ENCODE data around the gene FAM81A.
"Not testable (repeated sequence)": the region's sequence is repeated elsewhere in the genome, so short reads cannot be mapped to it uniquely, and the experiment has no call there.

FAM81A gene

DNA sequence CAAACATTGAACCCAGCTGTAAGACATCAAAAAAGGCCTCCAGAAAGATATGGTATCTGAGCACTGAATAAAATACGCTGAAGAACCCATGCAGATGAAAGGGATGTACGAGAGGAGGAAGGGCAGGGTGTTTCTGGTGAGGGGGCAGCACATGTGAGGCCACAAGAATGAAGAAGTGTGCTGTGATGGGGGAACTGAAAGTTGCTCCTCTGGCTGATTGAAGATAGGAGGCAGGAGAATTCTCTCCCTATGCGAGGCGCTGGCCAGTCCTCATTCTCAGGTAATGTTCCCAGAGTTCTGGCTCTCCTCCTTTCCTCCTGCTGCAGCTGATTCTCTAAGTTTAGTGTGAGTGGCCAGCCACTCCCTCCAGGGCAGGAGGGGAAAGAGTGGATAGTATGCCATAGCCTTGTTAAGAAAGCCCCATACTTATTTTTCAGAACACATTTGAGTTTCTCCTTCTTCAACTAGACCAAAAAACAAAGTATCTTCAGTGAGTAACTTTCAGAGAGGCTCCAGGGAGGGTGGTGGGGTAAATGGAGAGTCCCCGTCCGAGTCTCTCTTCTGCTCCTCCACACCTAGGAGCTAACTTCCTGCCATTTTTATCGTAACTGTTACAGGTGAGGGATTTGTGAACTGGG is 38.4 kb upstream of the FAM81A start:
- no peak for TF ChIP-seq ZFX (IDR thresholded peaks at IDR 0.05)
- no peak for TF ChIP-seq CTCF (conservative IDR thresholded peaks at IDR 0.05)
- H3K27ac ChIP-seq = no peak overlapping the region

DNA sequence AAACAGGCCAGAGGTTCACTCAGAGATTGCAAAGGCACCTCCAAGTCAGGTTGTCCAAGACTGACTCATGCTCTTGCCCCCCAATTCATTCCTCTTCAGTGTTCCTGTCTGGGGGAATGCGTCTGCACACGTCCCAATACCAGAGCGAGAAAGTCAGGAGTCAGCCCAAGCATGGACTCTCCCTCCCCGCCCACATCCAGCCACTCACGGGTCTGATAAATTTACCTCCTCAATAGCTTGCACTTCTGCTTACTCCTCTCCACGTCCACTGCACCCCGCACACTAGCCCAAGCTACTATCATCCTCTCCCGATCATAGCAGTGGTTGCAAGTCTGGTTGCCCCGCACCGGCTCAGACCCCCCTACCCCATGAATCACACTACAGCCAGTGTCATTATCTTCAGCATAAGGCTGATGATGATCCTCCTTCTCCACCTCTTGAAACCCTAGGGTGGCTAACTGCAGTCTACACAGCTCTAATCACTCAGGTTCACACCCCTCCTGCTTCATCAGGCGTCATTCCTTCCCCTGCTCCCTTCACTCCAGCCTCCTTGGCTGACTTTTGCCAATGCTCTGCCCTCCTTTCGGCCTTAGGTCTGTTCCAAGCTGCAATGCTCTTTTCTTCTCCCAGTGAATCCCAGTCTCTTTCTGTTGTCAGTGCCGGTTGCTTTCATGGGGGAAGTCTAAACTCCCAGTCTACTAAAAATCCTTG is 37.7 kb upstream of the FAM81A start:
- no peak for TF ChIP-seq ZFX (IDR thresholded peaks at IDR 0.05)
- TF ChIP-seq CTCF (conservative IDR thresholded peaks at IDR 0.05) = no peak
- H3K27ac ChIP-seq = no peak overlapping the region

DNA sequence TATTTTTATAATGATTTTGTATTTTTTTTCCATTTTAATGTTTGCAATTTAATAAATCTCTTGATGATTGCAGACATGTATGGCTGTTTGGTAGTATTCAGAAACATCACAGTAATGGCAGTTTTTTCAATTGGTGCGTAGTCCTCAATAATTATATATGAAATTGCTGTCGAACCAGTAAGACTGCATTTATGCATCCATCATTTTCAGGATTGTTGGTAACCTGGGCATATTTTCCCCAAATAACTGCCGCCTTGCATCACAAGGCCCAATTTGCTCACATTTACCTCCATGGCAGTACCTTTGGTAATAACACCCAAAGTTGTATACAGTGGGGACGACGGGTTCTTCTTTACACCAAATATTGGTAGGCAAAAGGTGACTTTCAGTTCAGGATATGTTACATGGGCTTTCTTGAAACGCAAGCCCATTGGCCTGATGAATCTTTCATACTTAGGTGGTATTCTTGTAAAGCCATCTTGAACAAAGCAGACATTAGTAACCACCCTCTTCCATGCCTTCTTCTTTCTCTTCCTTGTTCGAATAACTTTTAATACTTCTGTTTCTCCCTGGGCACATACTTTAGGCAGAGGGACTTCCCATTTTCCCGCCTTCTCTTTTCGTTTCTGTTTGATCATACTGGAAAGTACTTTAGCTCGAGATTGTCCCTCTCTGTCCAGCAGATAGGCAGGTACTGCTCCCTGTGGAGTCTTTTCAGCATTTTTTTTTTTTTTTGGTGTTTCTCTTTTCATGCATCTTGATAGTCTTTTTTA is 36.7 kb upstream of the FAM81A start:
- not testable (repeated sequence) for H3K27ac ChIP-seq

GRCh38 chr15:59401824-59402569 is 36.0 kb upstream of the FAM81A start:
- TF ChIP-seq CTCF (conservative IDR thresholded peaks at IDR 0.05) = no peak
- H3K27ac ChIP-seq = no peak overlapping the region

DNA sequence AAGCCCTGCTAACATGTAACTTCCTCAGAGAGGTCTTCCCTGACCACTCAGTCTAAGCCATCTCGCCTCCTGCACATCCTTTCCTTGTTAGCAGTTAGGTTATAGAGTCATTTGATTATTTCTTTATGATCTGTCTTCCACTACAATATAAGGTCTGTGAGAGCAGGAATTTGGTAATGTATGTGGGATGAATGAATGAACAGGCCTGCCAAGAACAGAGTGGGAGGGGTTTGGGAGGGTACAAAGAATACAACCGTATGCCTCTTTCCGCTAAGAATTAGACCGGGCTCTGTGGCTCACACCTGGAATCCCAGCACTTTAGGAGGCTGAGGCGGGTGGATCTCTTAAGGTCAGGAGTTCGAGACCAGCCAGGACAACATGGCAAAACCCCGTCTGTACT is 32.9 kb upstream of the FAM81A start:
- H3K27ac ChIP-seq = no peak overlapping the region
- no peak for TF ChIP-seq CTCF (conservative IDR thresholded peaks at IDR 0.05)
- no peak for TF ChIP-seq ZFX (IDR thresholded peaks at IDR 0.05)

DNA sequence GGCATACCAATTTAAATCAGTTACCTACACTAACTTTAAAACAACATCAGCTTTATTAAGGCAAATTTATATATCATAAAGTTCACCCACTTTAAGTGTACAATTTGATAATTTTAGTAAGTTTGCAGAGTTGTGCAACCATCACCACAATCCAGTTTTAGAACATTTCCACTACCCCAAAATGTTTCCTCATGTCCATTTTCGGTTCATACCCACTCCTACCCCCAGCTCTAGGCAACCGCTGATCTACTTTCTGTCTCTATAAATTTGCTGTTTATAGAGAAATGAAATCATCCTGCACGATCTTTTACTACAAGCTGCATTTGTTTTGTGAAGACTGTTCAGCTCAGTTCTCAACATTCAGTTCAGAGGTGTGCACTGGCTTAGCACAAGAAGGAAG is 31.5 kb upstream of the FAM81A start:
- no peak overlapping the region for H3K27ac ChIP-seq
- TF ChIP-seq ZFX (IDR thresholded peaks at IDR 0.05) = no peak

GRCh38 chr15:59407946-59408345 is 30.0 kb upstream of the FAM81A start:
- H3K27ac ChIP-seq = no peak overlapping the region
- TF ChIP-seq CTCF (conservative IDR thresholded peaks at IDR 0.05) = no peak
- TF ChIP-seq ZFX (IDR thresholded peaks at IDR 0.05) = no peak

- TF ChIP-seq CTCF (conservative IDR thresholded peaks at IDR 0.05) = no peak
- H3K27ac ChIP-seq = no peak overlapping the region
Measured at GRCh38 chr15:59410391-59410896, 27.5 kb upstream of the FAM81A start.
